Pancreas (tissue), 10 donors: ENCODE measurements around the gene PSMB2. TPM values are rescaled to one million over a fixed set of nuclear protein-coding genes. Genes with fewer than 3 reads are reported as not detected.

ENCODE experiments used
- ATAC-seq, 4 donors: fragments of 200-7000 bp; cut with Tn5 transposase; one replicate each; pipeline versions ENCODE4 v1.8.0 to v1.9.1; 2020; ENCODE audit warnings: mild to moderate bottlenecking in 4 of 4, moderate library complexity in 4 of 4
- DNase-seq, 6 donors: peaks; one replicate each; pipeline ENCODE4 v3.0.0-alpha.2; 2020
- FAIRE-seq: peaks from 2 replicates; lab custom pipeline; 2012; peaks lifted over from hg19 to GRCh38; lab: Jason Lieb, UNC
- H3K27ac ChIP-seq, 4 donors: fragments of 200-600 bp; sonication (generic); 1 replicate in 3 of 4; 2 replicates in 1 of 4; pipeline versions ENCODE4 v1.5.0 to v1.8.0; 2020
- H3K27me3 ChIP-seq, 4 donors: fragments of 200-600 bp; one replicate each; pipeline ENCODE4 v1.8.0; 2021
- H3K36me3 ChIP-seq, 3 donors: fragments of 200-600 bp; sonication (generic) in 1 of 3; one replicate each; pipeline versions ENCODE4 v1.5.0 to v1.8.0; 2020 to 2021
- H3K4me1 ChIP-seq, 3 donors: fragments of 200-600 bp; one replicate each; pipeline ENCODE4 v1.8.0; 2021
- H3K4me3 ChIP-seq, 4 donors: fragments of 200-600 bp; sonication (generic) in 2 of 4; one replicate each; pipeline versions ENCODE4 v1.5.0 to v1.8.0; 2020 to 2021
- H3K9me3 ChIP-seq, 4 donors: fragments of 200-600 bp; one replicate each; pipeline ENCODE4 v1.8.0; 2021
- WGBS, 2 donors: extraction: QIAGEN DNeasy Blood & Tissue Kit; methylation state at CpG; one replicate each; pipeline ENCODE4 v1.1.7; 2013; 5-methylcytosine and 5-hydroxymethylcytosine counted together
- intact Hi-C, 3 donors: fragments of 100-400 bp; cut with DNase I; formaldehyde crosslinking; loops; one replicate each; pipeline versions ENCODE4 v1.11.1 to v1.14.2; 2022
- polyA plus RNA-seq, 2 donors: library from polyadenylated mRNA; stranded (reverse); fragments of 200-250 nt; gene quantifications; one replicate each; pipeline ENCODE4 v1.2.3, GENCODE V29; 2013
- total RNA-seq, 6 donors: library from RNA; stranded (reverse); fragmentation: NEBNext Ultra II Directional in 4 of 6; extraction: Animal tissue kit (Norgen Biotek cat#: 25700) in 4 of 6; gene quantifications; one replicate each; pipeline versions ENCODE4 v1.2.1 to v1.2.4, GENCODE V29; 2021 to 2023
- TF ChIP-seq, protein P1 (sequence below), 4 donors: fragments of 200-600 bp; sonication (generic) in 3 of 4; IDR thresholded peaks; one replicate each; pipeline versions ENCODE4 v1.5.0 to v1.8.0; 2021; ENCODE audit warnings: antibody characterized with exemption in 4 of 4
- donor health status: healthy with polysubstance abuse.
- donor health status: DM: no; HTN: no; CAD: no; lungs with moderate emphysema.
- donor health status: DM: no; HTN: no; CAD: no.
- donor health status: control.
- donor health status: control.
- donor health status: Bipolar disorder and iron deficiency.
- donor health status: DM: yes; HTN: yes; CAD: no.
- donor health status: DM: no; HTN: no; CAD: no.
- donor health status: DM: no; HTN: no; CAD: no.
- donor health status: DM: yes; HTN: yes; CAD: no.

PSMB2 gene
- total and polyA plus RNA-seq, 8 donors: 13.2 to 24.2 (median 21.0) TPM

DNA sequence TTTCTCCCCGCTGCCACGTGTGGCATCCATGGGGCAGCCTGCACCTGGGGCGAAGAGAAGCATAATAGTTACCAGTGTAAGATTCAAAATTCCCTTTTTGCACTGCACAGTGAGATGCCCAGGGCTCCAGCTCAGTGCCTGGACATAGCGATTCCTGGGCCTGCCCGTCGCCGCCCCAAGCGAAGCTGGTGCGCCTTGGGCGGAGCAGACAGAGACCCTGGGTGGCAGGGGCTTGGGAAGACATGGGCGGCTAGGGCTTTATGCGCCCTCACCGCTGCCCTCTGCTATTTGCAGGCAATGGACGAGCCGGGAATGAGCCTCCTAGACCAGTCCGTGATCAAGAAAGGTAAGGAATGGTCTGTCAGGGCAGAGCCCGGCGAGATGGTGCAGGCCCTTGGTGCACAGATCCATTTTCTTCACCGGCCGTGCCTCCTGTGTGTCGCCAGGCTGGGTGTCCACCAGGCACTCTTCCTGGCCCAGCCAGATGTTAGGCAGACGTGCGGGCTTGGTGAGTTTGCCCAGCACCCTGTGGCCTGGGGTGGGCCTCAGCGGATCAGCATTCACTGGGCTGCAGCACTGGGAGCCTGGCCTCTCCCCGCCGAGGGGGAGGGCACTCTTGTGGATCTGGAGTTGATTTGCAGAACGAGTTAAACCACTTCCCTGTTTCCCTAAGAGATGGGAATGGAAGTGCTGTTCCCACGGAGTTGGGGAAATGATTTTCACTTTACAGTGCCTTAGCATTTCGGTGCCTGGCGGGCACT lies 66.5 kb downstream of the PSMB2 start:
- FAIRE-seq: no peak
- 77 to 78% methylated on average over 30 of the region's 30 CpGs for WGBS, 2 donors
- no peak overlapping the region for H3K4me3 ChIP-seq
- TF ChIP-seq, protein P1, sequence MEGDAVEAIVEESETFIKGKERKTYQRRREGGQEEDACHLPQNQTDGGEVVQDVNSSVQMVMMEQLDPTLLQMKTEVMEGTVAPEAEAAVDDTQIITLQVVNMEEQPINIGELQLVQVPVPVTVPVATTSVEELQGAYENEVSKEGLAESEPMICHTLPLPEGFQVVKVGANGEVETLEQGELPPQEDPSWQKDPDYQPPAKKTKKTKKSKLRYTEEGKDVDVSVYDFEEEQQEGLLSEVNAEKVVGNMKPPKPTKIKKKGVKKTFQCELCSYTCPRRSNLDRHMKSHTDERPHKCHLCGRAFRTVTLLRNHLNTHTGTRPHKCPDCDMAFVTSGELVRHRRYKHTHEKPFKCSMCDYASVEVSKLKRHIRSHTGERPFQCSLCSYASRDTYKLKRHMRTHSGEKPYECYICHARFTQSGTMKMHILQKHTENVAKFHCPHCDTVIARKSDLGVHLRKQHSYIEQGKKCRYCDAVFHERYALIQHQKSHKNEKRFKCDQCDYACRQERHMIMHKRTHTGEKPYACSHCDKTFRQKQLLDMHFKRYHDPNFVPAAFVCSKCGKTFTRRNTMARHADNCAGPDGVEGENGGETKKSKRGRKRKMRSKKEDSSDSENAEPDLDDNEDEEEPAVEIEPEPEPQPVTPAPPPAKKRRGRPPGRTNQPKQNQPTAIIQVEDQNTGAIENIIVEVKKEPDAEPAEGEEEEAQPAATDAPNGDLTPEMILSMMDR (IDR thresholded peaks at IDR 0.05): no peak
- H3K27ac ChIP-seq: no peak overlapping the region
- ATAC-seq: peak in 3 of 4 donors; percentile 6 to 22 (median 10)
- no peak for DNase-seq
- H3K27me3 ChIP-seq: no peaks in the 10 kb centered on the region
- H3K36me3 ChIP-seq: no peaks in the 10 kb centered on the region
- H3K4me1 ChIP-seq: no peaks in the 10 kb centered on the region
- no peaks in the 10 kb centered on the region for H3K9me3 ChIP-seq
- intact Hi-C loops: loop anchor here in 1 of 3 donors (10.0 kb wide), 1 partner anchor 150 kb away; no protein-coding TSS in a partner anchor

DNA sequence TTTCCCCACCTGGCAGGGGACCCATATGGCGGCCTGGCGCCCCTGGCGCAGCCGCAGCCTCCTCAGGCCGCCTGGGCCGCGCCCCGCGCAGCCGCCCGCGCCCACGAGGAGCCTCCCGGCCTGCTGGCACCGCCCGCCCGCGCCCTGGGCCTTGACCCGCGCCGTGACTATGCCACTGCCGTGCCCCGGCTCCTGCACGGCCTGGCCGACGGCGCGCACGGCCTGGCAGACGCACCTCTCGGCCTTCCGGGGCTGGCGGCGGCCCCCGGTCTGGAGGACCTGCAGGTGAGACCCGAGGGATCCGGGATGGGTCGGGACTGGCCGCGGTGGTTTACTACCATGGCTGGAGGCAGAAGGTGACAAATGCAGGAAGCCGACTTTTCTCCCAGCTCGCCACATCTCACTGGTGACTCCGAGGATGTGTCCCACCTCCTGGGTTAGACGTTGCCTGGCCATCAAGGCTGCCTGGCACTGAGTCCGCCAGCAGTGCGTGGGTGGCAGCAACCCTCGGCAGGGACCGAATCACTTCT lies 67.1 kb downstream of the PSMB2 start:
- no peak for DNase-seq
- WGBS, 2 donors: 71 to 76% methylated on average over 48 of the region's 48 CpGs

DNA sequence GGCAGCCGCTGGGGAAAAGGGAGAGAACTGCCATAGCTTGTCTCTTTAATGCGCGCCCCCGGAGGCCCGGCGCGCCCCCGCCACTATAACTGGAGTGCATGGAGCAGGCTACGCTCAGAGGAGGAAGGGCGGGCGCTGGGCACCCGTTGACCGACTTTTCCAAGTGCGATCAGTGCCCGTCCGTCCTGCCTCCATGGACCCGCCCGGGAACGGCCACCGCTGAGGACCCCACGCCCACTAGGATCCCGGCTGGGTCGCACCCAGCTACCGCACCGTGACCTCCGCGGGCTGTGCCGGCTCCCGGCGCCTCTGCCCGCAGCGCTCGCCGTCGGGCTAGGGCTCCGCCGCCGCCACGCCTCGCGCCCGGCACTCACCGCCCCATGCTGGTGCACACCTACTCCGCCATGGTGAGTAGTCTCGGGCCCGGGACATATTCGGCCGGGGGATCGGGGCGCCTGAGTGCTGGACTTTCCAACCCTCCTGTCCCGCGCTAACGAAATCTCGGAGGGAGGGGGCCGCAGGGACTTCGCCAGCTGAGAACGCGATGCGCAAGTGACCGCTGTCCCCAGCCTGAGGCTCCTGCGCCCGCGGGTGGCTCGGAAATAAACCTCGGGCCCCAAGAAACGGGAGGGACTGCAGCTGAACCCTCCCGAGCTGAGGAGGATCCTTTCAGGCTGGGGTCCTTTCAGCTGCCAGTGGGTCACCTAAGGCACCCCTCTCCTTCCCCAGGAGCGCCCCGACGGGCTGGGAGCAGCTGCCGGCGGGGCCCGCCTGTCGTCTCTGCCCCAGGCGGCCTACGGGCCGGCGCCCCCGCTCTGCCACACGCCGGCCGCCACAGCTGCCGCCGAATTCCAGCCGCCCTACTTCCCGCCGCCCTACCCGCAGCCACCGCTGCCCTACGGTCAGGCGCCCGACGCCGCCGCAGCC lies 67.9 kb downstream of the PSMB2 start, which contains the start of gene TFAP2E:
TSS of gene TFAP2E (plus strand) at position 117 of the 927 bp plus-strand sequence. CDS start at position 381, 264 bp downstream.
- intact Hi-C loops: loop anchor here in 1 of 3 donors (10.0 kb wide), 1 partner anchor 151 kb away; no protein-coding TSS in a partner anchor
- no peaks in the 10 kb centered on the region for H3K9me3 ChIP-seq
- H3K4me3 ChIP-seq: peak within 1 kb of the TSS; percentile 36 to 61 (median 46)
- ATAC-seq: peak; percentile 72 to 85 (median 74)
- peak in 5 of 6 donors; percentile 40 to 88 (median 61) for DNase-seq
- WGBS, 2 donors: 13 to 22% methylated on average over 84 to 95 of the region's 95 CpGs
- H3K27ac ChIP-seq: no peak within 1 kb of the TSS
- TF ChIP-seq, protein P1 (IDR thresholded peaks at IDR 0.05): no peak
- H3K36me3 ChIP-seq: no peaks in the 10 kb centered on the region
- H3K27me3 ChIP-seq: no peaks in the 10 kb centered on the region
- no peak for FAIRE-seq
- H3K4me1 ChIP-seq: no peaks in the 10 kb centered on the region

More for the DNA sequence above, 67.1 kb downstream of the PSMB2 start:
- no peaks in the 10 kb centered on the region for H3K4me1 ChIP-seq
- intact Hi-C loops: loop anchor here in 1 of 3 donors (10.0 kb wide), 1 partner anchor 151 kb away; no protein-coding TSS in a partner anchor
- H3K27ac ChIP-seq: no peak overlapping the region
- H3K4me3 ChIP-seq: no peak overlapping the region
- ATAC-seq: no peak
- no peak for FAIRE-seq
- no peaks in the 10 kb centered on the region for H3K27me3 ChIP-seq
- TF ChIP-seq, protein P1 (IDR thresholded peaks at IDR 0.05): no peak
- no peaks in the 10 kb centered on the region for H3K9me3 ChIP-seq
- H3K36me3 ChIP-seq: no peaks in the 10 kb centered on the region

DNA sequence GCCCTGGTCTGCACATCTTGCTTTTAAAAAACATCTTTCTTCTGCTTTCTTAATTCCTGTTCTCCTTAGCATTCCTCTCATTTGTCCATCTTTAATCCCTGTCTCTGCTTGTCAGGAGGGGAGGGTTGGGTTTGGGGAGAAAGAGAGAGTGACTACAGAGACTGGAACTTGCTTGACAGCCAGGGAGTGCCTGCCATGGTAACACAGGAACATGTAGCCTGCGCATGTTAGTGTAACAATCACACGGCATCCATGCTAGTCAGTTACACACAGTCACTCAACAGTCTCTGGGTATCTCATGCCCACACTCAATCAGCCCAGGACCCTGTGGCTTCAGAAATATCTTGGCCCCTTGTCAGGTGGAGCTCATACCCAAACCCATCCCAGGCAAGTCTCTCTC lies 69.0 kb downstream of the PSMB2 start:
- H3K9me3 ChIP-seq: no peaks in the 10 kb centered on the region
- TF ChIP-seq, protein P1 (IDR thresholded peaks at IDR 0.05): no peak
- 85 to 89% methylated on average over 2 of the region's 2 CpGs for WGBS, 2 donors
- no peaks in the 10 kb centered on the region for H3K27me3 ChIP-seq
- FAIRE-seq (no peak), DNase-seq (no peak), ATAC-seq (no peak)
- H3K27ac ChIP-seq: no peak overlapping the region
- no peak overlapping the region for H3K4me3 ChIP-seq
- intact Hi-C loops: loop anchor here in 1 of 3 donors (10.0 kb wide), 1 partner anchor 153 kb away; no protein-coding TSS in a partner anchor
- H3K4me1 ChIP-seq: no peaks in the 10 kb centered on the region
- no peaks in the 10 kb centered on the region for H3K36me3 ChIP-seq
